ENCODE data around the gene DNAH1.

The DNAH1 gene

GRCh38 chr3:52391096-52391495 lies 75.0 kb downstream of the DNAH1 start:
- no peak for DNase-seq (ENCODE audit: low read depth)

GRCh38 chr3:52392216-52392930 lies 76.3 kb downstream of the DNAH1 start:
- DNase-seq (ENCODE audit: low read depth): no peak

DNA sequence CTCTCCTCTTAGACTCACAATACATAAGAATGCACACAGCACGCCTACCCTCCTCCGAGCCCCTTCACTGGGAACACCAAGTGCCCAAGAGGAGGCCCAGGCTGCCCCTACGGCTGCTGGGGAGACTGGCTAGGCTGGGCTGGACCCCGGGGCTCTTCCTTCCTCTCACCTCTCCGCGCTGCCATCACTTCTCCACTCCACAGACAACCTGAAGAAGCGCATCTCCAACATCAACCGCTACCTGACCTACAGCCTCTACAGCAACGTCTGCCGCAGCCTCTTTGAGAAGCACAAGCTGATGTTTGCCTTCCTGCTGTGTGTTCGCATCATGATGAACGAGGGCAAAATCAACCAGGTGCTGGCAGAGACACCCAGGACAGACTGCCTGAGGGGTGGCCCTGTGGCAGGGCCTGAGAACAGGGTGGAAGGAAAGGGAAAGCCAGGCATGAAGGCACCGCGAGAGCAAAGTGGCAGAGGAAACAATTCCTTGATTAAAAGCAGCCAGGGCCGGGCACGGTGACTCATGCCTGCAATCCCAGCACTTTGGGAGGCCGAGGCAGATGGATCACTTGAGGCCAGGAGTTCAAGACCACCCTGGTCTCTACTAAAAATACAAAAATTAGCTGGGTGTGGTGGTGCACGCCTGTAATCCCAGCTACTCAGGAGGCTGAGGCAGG lies 77.2 kb downstream of the DNAH1 start:
- DNase-seq (ENCODE audit: low read depth): no peak

DNA sequence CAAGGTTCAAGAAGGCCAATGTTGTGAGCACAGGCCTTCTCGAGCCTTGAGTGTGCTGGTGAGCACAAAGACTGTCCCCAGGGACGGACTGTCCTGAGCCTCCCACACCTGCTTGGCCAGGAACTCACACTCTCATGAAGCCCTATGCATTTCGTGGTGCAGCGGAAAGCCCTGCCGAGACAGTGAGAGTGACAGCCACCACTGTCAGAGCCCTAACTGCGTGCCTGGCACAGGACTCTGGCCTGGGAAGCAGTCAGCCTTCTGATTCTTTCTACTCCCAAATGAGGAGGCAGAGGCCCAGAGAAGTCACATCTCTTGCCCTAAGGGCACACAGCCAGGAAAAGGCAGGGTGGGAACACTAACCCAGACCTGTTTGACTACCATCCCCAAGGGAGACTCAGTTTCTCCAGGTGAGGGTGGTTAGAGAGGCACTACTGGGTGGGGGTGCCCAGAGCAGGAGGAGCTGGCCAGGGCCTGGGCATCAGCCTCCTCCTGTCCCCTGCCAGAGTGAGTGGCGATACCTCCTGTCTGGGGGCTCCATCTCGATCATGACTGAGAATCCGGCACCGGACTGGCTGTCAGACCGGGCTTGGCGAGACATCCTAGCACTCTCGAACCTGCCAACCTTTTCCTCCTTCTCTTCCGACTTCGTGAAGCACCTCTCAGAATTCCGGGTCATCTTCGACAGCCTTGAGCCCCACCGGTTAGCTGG lies 78.0 kb downstream of the DNAH1 start:
- DNase-seq (ENCODE audit: low read depth): no peak

- DNase-seq (ENCODE audit: low read depth): no peak
Observed at GRCh38 chr3:52394751-52395502, 78.8 kb downstream of the DNAH1 start.

DNA sequence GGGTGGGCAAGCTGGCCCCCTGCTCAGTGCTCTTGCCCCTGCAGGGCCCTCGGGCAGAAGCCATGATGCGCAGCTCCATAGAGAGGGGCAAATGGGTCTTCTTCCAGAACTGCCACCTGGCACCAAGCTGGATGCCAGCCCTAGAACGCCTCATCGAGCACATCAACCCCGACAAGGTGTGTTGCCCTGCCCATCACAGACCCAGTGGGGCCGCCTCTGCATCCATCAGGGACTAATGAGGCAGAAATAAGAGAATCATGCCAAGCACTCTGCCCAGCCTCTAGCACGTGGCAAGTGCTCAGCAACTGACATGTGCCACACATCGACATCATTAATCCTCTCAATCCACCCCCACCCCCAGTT lies 79.4 kb downstream of the DNAH1 start:
- no peak for DNase-seq (ENCODE audit: low read depth)

- no peak for DNase-seq (ENCODE audit: low read depth)
Observed at GRCh38 chr3:52396011-52396906, 80.1 kb downstream of the DNAH1 start.

- DNase-seq (ENCODE audit: low read depth): no peak
Observed at GRCh38 chr3:52396907-52397591, 80.9 kb downstream of the DNAH1 start.

- no peak for DNase-seq (ENCODE audit: low read depth)
Observed at GRCh38 chr3:52397676-52398399, 81.7 kb downstream of the DNAH1 start.

GRCh38 chr3:52398670-52399081 lies 82.6 kb downstream of the DNAH1 start:
- no peak for DNase-seq (ENCODE audit: low read depth)

GRCh38 chr3:52399131-52399530 lies 83.0 kb downstream of the DNAH1 start:
- DNase-seq (ENCODE audit: low read depth): no peak

GRCh38 chr3:52399593-52399992 lies 83.5 kb downstream of the DNAH1 start:
- no peak for DNase-seq (ENCODE audit: low read depth)

- no peak for DNase-seq (ENCODE audit: low read depth)
Observed at GRCh38 chr3:52400275-52400793, 84.2 kb downstream of the DNAH1 start.

GRCh38 chr3:52401021-52401420 lies 84.9 kb downstream of the DNAH1 start:
- DNase-seq (ENCODE audit: low read depth): no peak

- no peak for DNase-seq (ENCODE audit: low read depth)
Observed at GRCh38 chr3:52401551-52401950, 85.4 kb downstream of the DNAH1 start.

GRCh38 chr3:52402101-52402521 lies 86.0 kb downstream of the DNAH1 start:
- DNase-seq (ENCODE audit: low read depth): no peak

DNA sequence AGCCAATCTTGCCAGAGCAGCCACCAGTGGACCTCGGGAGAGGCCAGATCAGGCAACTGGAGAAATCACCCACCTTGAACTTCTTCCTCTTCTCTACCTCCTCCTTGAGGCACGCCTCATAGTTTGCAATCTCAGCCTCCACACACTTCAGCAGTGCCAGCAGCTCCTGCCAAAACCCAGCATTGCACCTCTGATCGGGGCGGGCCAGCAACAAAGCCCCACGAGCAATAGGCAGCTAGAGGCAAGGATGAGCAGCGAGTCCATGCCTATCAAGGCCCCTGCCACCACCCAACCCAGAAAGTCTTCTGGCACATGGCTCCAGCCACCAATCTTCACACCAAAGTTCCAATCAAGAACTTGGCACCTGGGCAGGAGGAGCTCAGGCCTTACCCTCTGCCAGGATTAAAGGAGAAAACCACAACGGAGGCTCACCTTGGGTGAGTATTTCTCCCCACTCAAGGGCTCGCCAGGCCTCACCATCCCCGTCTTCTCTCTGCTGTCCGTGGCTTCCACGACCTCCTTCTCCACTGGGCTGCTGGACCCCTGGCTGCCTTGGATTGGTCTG lies 86.7 kb downstream of the DNAH1 start:
- DNase-seq (ENCODE audit: low read depth): no peak

- DNase-seq (ENCODE audit: low read depth): no peak
Observed at GRCh38 chr3:52403271-52403841, 87.2 kb downstream of the DNAH1 start.

- DNase-seq (ENCODE audit: low read depth): no peak
Observed at GRCh38 chr3:52403955-52404354, 87.8 kb downstream of the DNAH1 start.
